ENCODE results near the gene ARHGEF4. TPM values are rescaled to one million over a fixed set of nuclear protein-coding genes. Genes with fewer than 3 reads are reported as not detected.
"Not testable (repeated sequence)": the region's sequence is repeated elsewhere in the genome, so short reads cannot be mapped to it uniquely, and the experiment has no call there.

The ARHGEF4 gene
- total RNA-seq, 2 experiments from 2014 or later, result 0.30 to 0.41 TPM

DNA sequence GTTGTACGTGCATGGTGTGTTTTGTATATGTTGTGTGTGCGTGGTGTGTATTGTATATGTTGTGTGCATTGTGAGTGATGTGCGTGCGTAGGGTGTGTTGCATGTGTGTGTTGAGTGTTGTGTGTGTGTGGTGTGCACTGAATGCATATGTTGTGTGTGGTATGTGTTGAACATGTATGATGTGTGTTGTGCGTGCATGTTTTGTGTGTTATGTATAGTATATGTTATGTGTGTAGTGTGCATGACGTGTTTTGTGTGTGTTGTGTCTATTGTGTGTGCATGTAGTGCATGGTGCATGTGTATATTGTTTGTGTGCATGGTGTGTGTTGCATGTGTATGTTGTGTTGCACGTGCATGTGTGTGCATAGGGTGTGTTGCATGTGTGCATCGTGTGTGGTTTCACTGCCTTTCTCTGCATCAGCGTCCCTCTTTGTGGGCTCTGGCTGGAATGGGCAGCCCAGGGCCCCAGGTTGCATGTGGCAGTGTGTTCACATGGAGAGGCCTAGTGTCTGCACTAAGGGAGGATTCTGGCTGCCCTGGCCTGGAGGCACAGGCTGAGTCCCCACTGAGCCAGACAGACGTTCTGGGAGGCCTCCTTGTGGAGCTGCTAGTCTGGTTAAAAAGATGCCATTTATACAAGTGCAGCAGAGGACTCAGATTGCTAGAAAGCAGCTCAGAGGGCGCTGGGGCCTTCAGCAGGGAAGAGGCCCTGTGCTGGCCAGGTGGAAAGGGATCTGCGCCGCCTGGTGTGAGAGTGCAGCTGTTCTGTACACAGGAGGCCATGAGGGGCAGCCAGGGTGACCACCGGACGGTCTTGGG lies 149.3 kb downstream of the ARHGEF4 start:
- H3K27ac Mint-ChIP-seq, result no peak overlapping the region
- ATAC-seq (no peak), DNase-seq (no peak)
- CTCF ChIA-PET, result no interaction called here
- H3K4me3 Mint-ChIP-seq, result no peak overlapping the region
- peaks cover 3% of the 10 kb centered on the region for H3K9me3 Mint-ChIP-seq (ENCODE audit: low read depth)
- no peaks in the 10 kb centered on the region for H3K36me3 Mint-ChIP-seq
- peaks cover 6% of the 10 kb centered on the region for H3K4me1 Mint-ChIP-seq
- peaks cover 6% of the 10 kb centered on the region for H3K27me3 Mint-ChIP-seq

DNA sequence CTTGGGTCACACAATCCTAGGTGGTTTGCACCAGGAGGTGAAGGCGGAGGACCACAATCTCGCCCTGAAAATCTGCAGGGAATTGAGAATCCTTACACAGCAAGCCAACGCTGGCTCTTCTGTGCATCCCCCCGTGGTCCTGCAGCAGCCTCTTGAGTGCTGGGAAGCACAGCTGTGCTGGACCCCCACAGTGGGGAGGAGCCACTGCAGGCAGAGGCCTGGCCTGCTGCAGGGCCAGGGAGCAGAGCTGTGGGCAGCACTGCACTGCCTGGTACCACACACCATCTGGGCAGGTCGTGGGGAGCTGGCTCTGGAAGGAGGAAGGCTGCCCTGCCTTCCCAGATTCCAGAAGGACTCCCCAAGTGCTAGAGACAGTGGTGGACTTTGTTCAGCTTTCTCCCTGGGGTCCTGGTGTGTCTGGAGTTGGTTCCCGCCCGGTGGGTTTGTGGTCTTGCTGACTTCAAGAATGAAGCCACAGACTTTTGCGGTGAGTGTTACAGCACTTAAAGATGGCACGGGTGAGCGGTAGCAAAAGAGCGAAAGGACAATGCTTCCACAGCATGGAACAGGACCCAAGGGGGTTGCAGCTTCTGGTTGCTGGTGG lies 150.3 kb downstream of the ARHGEF4 start:
- H3K27me3 Mint-ChIP-seq, result peaks cover 4% of the 10 kb centered on the region
- no peak for ATAC-seq
- peaks cover 6% of the 10 kb centered on the region for H3K4me1 Mint-ChIP-seq
- H3K27ac Mint-ChIP-seq, result no peak overlapping the region
- H3K4me3 Mint-ChIP-seq, result no peak overlapping the region
- no peaks in the 10 kb centered on the region for H3K36me3 Mint-ChIP-seq
- DNase-seq, result no peak
- peaks cover 3% of the 10 kb centered on the region for H3K9me3 Mint-ChIP-seq (ENCODE audit: low read depth)
- CTCF ChIA-PET, result no interaction called here

DNA sequence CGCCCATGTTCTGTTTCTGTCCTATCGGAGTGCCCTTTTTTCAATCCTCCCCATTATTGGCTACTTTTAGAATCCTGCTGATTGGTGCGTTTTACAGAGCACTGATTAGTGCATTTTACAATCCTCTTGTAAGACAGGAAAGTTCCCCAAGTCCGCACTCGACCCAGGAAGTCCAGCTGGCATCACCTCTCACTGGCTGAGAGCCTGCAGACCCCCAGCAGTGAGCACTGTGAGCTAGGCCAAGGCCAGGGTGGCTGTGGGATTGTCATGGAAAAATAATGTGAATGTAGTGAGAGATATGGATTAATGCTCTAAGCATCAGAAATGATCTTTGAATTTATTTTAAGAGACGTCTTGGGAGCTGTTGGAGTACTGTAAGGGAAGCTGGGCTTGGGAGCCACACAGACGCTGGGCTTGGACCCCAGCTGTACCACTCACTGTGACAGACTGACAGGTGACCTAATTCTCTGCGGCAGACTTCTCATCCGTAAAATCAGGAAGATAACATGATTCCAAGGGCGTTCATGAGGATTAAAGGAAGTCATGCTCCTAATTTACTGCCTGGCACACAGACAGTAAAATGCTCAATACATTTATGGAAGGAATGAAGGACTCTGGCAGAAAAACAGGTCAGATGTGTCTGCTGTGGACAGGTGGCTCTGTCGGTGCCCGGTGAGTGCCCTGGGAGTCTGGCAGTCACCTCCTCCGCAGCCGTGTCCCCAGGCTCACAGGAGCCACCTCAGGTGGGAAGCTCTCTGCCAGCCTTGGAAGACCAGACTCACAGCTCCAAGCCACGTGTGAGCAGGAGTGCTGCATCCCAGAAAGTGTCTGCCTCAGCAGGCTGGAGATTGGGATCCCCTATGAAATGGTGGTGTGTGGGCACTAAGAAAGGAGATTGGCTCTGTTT lies 151.1 kb downstream of the ARHGEF4 start:
- CTCF ChIA-PET, result no interaction called here
- Mint-ChIP-seq H3K27ac (no peak overlapping the region), H3K9me3 (ENCODE audit: low read depth) (peaks cover 3% of the 10 kb centered on the region), H3K27me3 (peaks cover 2% of the 10 kb centered on the region), H3K36me3 (no peaks in the 10 kb centered on the region), H3K4me1 (peaks cover 6% of the 10 kb centered on the region), H3K4me3 (no peak overlapping the region)
- ATAC-seq, result no peak
- DNase-seq, result no peak

DNA sequence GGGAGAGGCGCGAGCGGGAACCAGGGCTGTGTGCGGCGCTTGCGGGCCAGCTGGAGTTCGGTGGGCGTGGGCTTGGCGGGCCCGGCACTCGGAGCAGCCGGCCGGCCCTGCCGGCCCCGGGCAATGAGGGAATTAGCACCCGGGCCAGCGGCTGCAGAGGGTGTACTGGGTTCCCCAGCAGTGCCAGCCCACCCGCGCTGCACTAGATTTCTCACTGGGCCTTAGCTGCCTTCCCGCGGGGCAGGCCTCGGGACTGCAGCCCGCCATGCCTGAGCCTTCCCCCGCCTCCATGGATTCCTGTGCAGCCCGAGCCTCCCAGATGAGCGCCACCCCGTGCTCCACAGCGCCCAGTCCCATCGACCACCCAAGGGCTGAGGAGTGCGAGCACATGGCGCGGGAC lies 154.7 kb downstream of the ARHGEF4 start:
- H3K27ac Mint-ChIP-seq; H3K4me1 Mint-ChIP-seq; ATAC-seq; H3K36me3 Mint-ChIP-seq; DNase-seq; H3K9me3 Mint-ChIP-seq (ENCODE audit: low read depth); H3K4me3 Mint-ChIP-seq; CTCF ChIA-PET: not testable (repeated sequence)
- peaks cover 14% of the 10 kb centered on the region for H3K27me3 Mint-ChIP-seq

DNA sequence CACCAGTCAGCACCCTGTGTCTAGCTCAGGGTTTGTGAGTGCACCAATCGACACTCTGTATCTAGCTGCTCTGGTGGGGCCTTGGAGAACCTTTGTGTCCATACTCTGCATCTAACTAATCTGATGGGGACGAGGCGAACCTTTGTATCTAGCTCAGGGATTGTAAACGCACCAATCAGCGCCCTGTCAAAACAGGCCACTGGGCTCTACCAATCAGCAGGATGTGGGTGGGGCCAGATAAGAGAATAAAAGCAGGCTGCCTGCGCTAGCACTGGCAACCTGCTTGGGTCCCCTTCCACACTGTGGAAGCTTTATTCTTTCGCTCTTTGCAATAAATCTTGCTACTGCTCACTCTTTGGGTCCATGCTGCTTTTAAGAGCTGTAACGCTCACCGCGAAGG lies 155.3 kb downstream of the ARHGEF4 start:
- H3K9me3 Mint-ChIP-seq (ENCODE audit: low read depth); H3K4me3 Mint-ChIP-seq; CTCF ChIA-PET; H3K27ac Mint-ChIP-seq; H3K4me1 Mint-ChIP-seq; ATAC-seq; H3K36me3 Mint-ChIP-seq; DNase-seq: not testable (repeated sequence)
- H3K27me3 Mint-ChIP-seq, result peaks cover 14% of the 10 kb centered on the region

DNA sequence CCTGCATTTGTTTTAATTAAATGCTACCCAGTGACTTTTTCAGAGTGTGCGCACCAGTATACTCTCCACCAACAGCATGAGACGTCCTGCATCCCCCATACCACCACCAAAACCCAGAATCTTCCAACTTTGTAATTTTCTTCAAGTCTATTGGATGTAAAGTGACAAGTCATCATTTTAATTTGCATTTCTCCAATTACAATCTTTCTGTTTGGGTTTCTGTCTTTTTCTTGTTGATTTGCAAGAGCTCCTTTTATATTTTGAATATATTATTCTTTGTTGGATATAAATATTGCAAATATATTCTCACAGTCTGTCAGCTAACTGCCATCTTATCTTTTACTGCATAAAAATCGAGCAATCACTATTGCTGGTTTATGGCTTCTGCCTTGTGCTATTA lies 160.0 kb downstream of the ARHGEF4 start:
- Mint-ChIP-seq H3K4me3 (no peak overlapping the region), H3K27ac (no peak overlapping the region), H3K9me3 (ENCODE audit: low read depth) (no peaks in the 10 kb centered on the region), H3K36me3 (no peaks in the 10 kb centered on the region), H3K4me1 (no peaks in the 10 kb centered on the region), H3K27me3 (peaks cover 28% of the 10 kb centered on the region)
- DNase-seq, result no peak
- CTCF ChIA-PET, result interaction anchor here (1.0 kb wide), 1 partner anchor 199 kb away, joined by 3 read pairs; no protein-coding TSS in a partner anchor
- ATAC-seq, result no peak

DNA sequence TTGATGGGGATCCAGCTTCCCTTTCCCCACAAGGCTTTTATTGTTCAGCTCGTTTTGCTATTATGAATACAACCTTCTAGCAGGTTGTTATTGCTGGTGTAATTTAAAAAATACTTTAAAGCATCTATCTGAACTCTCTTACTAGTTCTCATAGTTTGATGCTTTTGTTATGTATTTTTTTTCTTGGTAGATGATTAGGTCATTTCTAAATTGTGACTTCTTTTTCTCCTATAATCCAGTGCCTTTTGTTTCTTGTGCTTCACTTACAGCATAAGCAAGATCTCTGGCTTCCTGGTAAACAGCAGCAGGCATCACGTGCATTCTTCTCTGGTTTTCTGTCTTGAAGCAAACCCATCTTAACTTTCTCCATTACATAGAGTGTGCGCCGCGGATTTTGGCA lies 160.5 kb downstream of the ARHGEF4 start:
- Mint-ChIP-seq H3K27me3 (peaks cover 28% of the 10 kb centered on the region), H3K4me3 (no peak overlapping the region), H3K4me1 (no peaks in the 10 kb centered on the region), H3K9me3 (ENCODE audit: low read depth) (no peaks in the 10 kb centered on the region), H3K27ac (no peak overlapping the region), H3K36me3 (no peaks in the 10 kb centered on the region)
- no peak for ATAC-seq
- DNase-seq, result no peak
- CTCF ChIA-PET, result interaction anchor here (1.0 kb wide), 1 partner anchor 199 kb away, joined by 3 read pairs; no protein-coding TSS in a partner anchor

DNA sequence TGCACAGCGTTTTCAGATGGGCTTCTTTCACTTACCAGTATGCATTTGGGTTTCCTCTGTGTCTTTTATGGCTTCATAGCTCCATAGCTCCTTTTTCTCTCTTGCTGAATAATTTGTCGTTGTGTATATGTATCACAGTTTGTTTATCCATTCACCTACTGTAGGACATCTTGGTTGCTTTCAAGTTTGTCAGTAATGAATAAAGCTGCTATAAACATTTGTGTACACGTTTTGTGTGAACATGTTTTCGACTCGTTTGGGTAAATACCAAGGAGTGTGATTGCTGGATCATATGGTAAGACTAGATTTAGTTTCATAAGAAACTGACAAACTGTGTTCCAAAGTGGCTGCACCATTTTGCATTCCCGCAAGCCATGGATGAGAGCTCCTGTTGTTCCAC lies 161.8 kb downstream of the ARHGEF4 start:
- H3K27ac Mint-ChIP-seq, result no peak overlapping the region
- H3K27me3 Mint-ChIP-seq, result peaks cover 28% of the 10 kb centered on the region
- DNase-seq (no peak), ATAC-seq (no peak)
- no peaks in the 10 kb centered on the region for H3K4me1 Mint-ChIP-seq
- no peaks in the 10 kb centered on the region for H3K9me3 Mint-ChIP-seq (ENCODE audit: low read depth)
- H3K36me3 Mint-ChIP-seq, result no peaks in the 10 kb centered on the region
- CTCF ChIA-PET, result interaction anchor here (0.6 to 1.0 kb wide), 2 partner anchors 14 to 67 kb away, joined by 3 read pairs; no protein-coding TSS in a partner anchor
- no peak overlapping the region for H3K4me3 Mint-ChIP-seq

DNA sequence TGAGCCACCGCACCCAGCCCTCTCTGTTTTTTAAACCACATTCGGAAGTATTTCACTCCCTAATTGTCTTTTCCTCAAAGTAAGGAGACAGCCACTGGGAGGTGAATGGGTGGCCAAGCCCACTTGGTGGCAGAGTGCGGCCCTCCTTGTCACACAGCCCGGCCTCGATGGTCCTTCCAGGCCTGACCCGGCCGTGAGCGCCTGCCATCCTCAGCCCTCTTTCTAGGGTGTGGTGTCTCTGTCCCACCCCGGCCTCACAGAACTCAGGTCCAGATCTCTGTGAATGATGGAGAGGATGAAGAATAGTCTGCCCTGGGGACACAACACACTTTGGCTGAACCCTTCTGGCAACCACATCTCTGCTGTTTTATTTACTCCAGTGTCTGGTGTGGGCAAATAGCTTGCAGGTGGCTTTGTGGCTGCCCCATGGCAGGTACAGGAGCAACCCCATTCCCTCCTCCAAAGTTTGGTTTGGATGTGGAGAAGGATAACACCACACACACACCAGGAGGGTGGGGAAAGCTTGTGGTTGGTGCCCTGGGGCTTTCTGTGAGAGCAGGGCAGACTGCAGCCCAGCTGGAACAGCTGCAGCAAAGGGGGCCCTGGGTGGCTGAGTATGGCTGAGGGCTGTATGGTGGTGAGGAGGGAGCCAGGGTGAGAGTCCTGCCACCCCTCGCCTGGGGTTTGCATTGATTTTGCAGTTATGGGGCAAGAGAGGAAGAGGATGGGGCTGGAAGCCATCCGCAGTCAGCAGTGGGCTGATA lies 167.9 kb downstream of the ARHGEF4 start:
- peaks cover 8% of the 10 kb centered on the region for H3K4me1 Mint-ChIP-seq
- ATAC-seq, result no peak
- CTCF ChIA-PET, result no interaction called here
- no peak for DNase-seq
- H3K27me3 Mint-ChIP-seq, result peaks cover 8% of the 10 kb centered on the region
- H3K36me3 Mint-ChIP-seq, result peaks cover 1% of the 10 kb centered on the region
- H3K9me3 Mint-ChIP-seq (ENCODE audit: low read depth), result no peaks in the 10 kb centered on the region
- H3K27ac Mint-ChIP-seq, result no peak overlapping the region
- H3K4me3 Mint-ChIP-seq, result no peak overlapping the region

DNA sequence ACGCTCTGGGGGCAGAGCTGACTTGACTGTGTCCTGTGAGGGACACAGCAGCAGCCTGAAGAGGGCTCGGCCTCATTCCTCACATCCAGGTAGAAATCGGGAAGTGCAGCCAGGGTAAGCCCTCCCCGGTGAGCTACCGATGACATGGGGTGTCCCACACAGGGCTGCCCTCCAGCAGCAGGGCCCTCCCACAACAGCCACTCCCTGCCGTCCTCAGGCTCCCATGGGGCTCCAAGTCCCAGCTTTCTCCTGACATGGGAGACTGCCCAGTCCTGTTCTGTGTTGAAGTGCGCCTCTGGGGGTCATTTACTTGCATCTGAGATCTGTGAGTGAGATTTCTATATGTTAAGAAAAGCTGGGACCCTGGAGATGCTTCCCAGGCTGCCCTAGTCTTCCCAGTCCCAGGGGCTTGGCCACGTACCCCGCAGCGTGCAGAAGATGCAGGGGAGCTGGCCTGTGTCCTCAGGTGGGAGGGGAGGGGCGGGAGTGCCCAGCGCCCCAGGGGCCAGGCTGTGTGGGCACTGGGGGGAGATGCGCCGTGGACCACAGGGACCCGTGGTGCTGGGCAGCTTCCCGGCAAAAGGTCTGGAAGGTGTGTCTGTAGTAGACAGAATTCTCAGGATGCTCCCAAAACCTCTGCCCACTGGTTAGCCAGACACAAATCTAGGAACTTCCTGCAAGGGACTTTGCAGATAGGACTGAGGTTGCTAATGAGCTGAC lies 168.7 kb downstream of the ARHGEF4 start:
- Mint-ChIP-seq H3K27me3 (peaks cover 5% of the 10 kb centered on the region), H3K4me1 (peaks cover 16% of the 10 kb centered on the region), H3K27ac (no peak overlapping the region), H3K36me3 (peaks cover 1% of the 10 kb centered on the region), H3K4me3 (no peak overlapping the region), H3K9me3 (ENCODE audit: low read depth) (no peaks in the 10 kb centered on the region)
- ATAC-seq (no peak), DNase-seq (no peak)
- CTCF ChIA-PET, result no interaction called here

DNA sequence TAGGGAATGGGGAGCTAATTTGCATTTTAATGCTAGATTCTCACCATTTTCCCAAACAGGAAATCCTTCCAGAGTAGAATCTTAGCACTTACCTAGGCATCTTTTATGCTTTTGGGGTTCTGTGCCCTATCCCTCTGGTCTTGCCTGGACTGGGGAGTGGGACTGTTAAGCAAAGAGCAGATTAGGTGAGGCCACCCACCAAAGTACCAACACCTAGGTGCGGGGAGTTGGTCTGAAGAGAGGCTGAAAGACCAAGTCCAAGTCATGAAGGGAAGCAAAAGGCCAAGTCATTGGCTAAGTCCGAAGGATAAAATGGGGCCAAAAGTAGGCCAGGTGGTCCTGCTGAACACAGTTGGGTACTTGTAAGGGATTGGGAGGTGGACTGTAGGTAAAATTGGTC lies 169.8 kb downstream of the ARHGEF4 start:
- DNase-seq, result no peak
- Mint-ChIP-seq H3K4me3 (no peak overlapping the region), H3K27me3 (peaks cover 3% of the 10 kb centered on the region), H3K36me3 (peaks cover 1% of the 10 kb centered on the region), H3K9me3 (ENCODE audit: low read depth) (no peaks in the 10 kb centered on the region), H3K4me1 (peaks cover 28% of the 10 kb centered on the region), H3K27ac (no peak overlapping the region)
- no peak for ATAC-seq
- CTCF ChIA-PET, result no interaction called here

DNA sequence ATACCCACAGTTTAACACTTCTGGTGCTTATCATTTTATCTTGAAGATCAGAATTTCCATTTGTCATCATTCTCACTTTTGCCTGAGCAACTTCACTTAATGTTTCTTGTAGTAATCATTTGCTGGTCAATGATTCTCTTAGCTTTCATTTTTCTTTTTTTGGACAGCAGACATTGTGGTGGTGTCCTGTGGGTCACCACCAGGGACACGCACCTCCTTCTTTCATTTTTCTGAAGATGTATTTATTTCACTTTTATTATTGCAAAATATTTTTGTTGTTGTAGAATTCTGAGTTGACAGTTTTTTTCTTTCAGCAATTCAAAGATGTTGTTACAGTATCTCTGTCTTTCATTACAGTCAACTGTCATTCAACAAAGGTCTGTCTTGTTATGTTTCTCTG lies 172.3 kb downstream of the ARHGEF4 start:
- ATAC-seq (no peak), DNase-seq (no peak)
- no peak overlapping the region for H3K27ac Mint-ChIP-seq
- CTCF ChIA-PET, result no interaction called here
- peaks cover 3% of the 10 kb centered on the region for H3K27me3 Mint-ChIP-seq
- peaks cover 1% of the 10 kb centered on the region for H3K36me3 Mint-ChIP-seq
- H3K9me3 Mint-ChIP-seq (ENCODE audit: low read depth), result no peaks in the 10 kb centered on the region
- H3K4me3 Mint-ChIP-seq, result no peak overlapping the region
- H3K4me1 Mint-ChIP-seq, result peaks cover 31% of the 10 kb centered on the region

Measured in activated CD8-positive, alpha-beta memory T cell treated with anti-CD3 and anti-CD28 coated beads, Interleukin-2, amount 10 ng/mL, durations not matched to agents 7 days and 5 days (primary cell).